ENCODE measurements around the gene MRPL1.

DNA sequence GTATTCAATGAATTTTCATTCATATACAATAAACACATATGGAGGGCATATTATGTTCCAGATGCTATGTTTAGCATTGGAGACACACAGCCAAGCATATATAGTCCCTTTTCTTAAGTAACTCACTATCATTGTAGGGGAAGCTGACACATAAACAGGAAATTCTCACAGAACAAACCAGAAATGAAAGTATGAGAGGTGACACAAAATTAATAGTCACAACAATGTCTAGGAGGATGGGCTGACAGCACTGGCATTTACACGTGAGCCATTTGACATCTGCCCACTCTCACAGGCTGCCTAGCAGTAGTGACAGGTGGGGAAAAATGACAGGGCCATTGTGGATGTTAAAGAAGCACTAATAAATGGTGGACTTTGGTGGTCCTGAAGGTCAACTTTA is 40.9 kb upstream of the MRPL1 start:
- TF ChIP-seq CTCF (IDR thresholded peaks at IDR 0.05) = no peak
- no peak for TF ChIP-seq SIN3A (IDR thresholded peaks at IDR 0.05; ENCODE audit: borderline replicate concordance, insufficient read depth, low read depth, low read length)
- TF ChIP-seq REST (IDR thresholded peaks at IDR 0.05; ENCODE audit: insufficient read depth in 1 of 2, low read depth in 2 of 2, low read length in 1 of 2) = no peak
- TF ChIP-seq POLR2AphosphoS5 (IDR thresholded peaks at IDR 0.05; ENCODE audit: low read depth, low read length) = no peak

All from Panc1 (cell line).